Aorta (tissue), 5 donors: Measurements from ENCODE around the gene HSP90AA1. TPM values are rescaled to one million over a fixed set of nuclear protein-coding genes. Genes with fewer than 3 reads are reported as not detected.
"Not testable (repeated sequence)": the region's sequence is repeated elsewhere in the genome, so short reads cannot be mapped to it uniquely, and the experiment has no call there.

Experiments used
- ATAC-seq: fragments of 200-7000 bp; cut with Tn5 transposase; one replicate; pipeline ENCODE4 v1.9.1; 2022; ENCODE audit warnings: moderate library complexity; ENCODE audit not compliant: low FRiP score
- DNase-seq, 2 donors: peaks; one replicate each; pipeline ENCODE4 v3.0.0-alpha.2; 2020
- H3K27ac ChIP-seq, 2 donors: one replicate each; pipeline ENCODE4 v1.5.1; 2013; ENCODE audit warnings: low read length in 2 of 2, mild to moderate bottlenecking in 2 of 2, moderate library complexity in 2 of 2, control low read depth in 1 of 2, inconsistent platforms in 1 of 2, low read depth in 1 of 2
- H3K27me3 ChIP-seq, 2 donors: one replicate each; pipeline ENCODE4 v1.6.1; 2013; ENCODE audit warnings: control low read depth in 1 of 2, low read length in 1 of 2, mild to moderate bottlenecking in 1 of 2, moderate library complexity in 1 of 2; ENCODE audit not compliant: insufficient read depth in 2 of 2, control insufficient read depth in 1 of 2
- H3K36me3 ChIP-seq, 2 donors: one replicate each; pipeline ENCODE4 v1.6.1; 2013; ENCODE audit warnings: control low read depth in 1 of 2, low read length in 1 of 2, mild to moderate bottlenecking in 1 of 2; ENCODE audit not compliant: insufficient read depth in 2 of 2, control insufficient read depth in 1 of 2
- H3K4me1 ChIP-seq, 2 donors: one replicate each; pipeline ENCODE4 v1.6.1; 2013; ENCODE audit warnings: low read length in 2 of 2, control low read depth in 1 of 2, mild to moderate bottlenecking in 1 of 2, moderate library complexity in 1 of 2; ENCODE audit not compliant: insufficient read depth in 2 of 2, control insufficient read depth in 1 of 2
- H3K4me3 ChIP-seq, 2 donors: one replicate each; pipeline ENCODE4 v1.5.1; 2013; ENCODE audit warnings: low read length in 2 of 2, control low read depth in 1 of 2, mild to moderate bottlenecking in 1 of 2
- H3K9me3 ChIP-seq: one replicate; pipeline ENCODE4 v1.6.1; 2013; ENCODE audit warnings: mild to moderate bottlenecking, low read length; ENCODE audit not compliant: control insufficient read depth
- WGBS, 2 donors: extraction: QIAGEN DNeasy Blood & Tissue Kit; methylation state at CpG; one replicate each; pipeline ENCODE4 v1.1.7; 2013; 5-methylcytosine and 5-hydroxymethylcytosine counted together
- intact Hi-C, 2 donors: fragments of 100-400 bp; cut with DNase I; formaldehyde crosslinking; loops; one replicate each; pipeline versions ENCODE4 v1.14.2 to v1.15.0; 2022
- polyA plus RNA-seq, 2 donors: library from polyadenylated mRNA; stranded (reverse); fragments of 200-250 nt; gene quantifications; one replicate each; pipeline ENCODE4 v1.2.3, GENCODE V29; 2013
- total RNA-seq, 2 donors: library from RNA; stranded (reverse); fragmentation: NEBNext Ultra II Directional; extraction: Animal tissue kit (Norgen Biotek cat#: 25700); gene quantifications; one replicate each; pipeline ENCODE4 v1.2.1, GENCODE V29; 2021
- donor health status: healthy with polysubstance abuse.
- donor health status: Bipolar disorder and iron deficiency.
- donor health status: DM: no; HTN: no; CAD: no.
- donor health status: DM: no; HTN: no; CAD: no.
- donor health status: DM: yes; HTN: yes; CAD: no.

The HSP90AA1 gene
- total and polyA plus RNA-seq, 4 donors = 189 to 379 (median 263) TPM

DNA sequence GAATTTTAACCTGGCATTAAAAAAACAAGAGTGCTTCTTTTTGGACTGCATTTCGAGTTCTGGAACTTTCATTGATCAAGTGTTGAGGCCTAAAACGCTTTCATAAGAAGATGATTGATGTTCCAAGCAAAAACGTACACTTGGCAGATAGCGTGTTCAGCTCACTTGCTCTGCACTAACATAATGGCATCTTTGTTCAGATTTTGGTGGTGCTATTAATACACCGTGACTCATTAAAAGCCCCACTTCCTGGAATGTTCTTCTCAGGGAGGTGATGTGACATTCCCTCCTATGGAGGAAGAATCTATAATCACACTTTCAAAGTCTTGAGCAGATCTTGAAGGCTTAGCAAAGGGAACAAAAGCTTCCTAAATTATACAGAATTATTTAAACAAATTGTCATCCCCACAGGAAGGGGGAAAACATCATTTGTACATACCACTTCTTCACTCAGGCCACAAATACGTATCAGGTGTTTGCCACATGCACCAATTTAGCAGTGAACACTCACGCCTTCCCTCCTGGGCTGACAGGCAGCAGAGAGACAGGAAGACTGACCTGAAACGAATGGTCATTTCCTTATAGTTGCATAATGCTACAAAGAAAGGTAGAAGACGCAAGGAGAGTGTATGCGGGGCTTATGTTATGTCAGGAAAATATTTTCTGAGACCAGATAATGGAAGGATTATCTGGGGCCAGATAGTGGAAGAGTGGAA, 15.4 kb downstream of the HSP90AA1 start:
- no peak overlapping the region for H3K4me3 ChIP-seq
- no peaks in the 10 kb centered on the region for H3K4me1 ChIP-seq
- intact Hi-C loops = no loop called here
- no peak overlapping the region for H3K27ac ChIP-seq
- H3K27me3 ChIP-seq = no peaks in the 10 kb centered on the region
- DNase-seq (no peak), ATAC-seq (no peak)
- WGBS, 2 donors = 40 to 43% methylated on average over 10 of the region's 10 CpGs
- no peaks in the 10 kb centered on the region for H3K36me3 ChIP-seq
- H3K9me3 ChIP-seq = no peaks in the 10 kb centered on the region

DNA sequence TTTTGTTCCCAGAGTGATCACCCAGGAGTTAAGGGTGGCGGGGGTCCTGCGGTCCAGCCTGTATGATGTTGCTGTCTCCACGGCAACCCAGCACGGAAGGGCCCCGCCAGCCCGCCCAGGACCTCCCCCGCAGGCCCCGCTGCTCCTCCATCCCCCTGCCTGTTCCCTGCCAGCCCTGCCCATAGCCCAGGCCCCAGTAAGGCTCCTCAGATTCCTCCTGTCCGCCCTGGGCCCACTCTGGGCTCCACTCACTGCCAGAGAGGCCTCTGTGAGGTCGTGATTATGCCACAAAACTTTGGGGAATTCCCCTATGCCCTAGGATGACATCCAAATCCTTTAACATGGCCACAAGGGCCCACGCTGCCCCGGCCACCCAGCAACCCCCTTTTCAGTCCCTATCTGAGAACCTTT, 20.8 kb downstream of the HSP90AA1 start:
- no peak overlapping the region for H3K4me3 ChIP-seq
- DNase-seq = peak in 1 of 2 donors; percentile 65
- no peaks in the 10 kb centered on the region for H3K27me3 ChIP-seq
- 83 to 85% methylated on average over 12 of the region's 12 CpGs for WGBS, 2 donors
- no peak for ATAC-seq
- no peaks in the 10 kb centered on the region for H3K4me1 ChIP-seq
- H3K27ac ChIP-seq = no peak overlapping the region
- H3K9me3 ChIP-seq = no peaks in the 10 kb centered on the region
- no peaks in the 10 kb centered on the region for H3K36me3 ChIP-seq
- intact Hi-C loops = no loop called here

DNA sequence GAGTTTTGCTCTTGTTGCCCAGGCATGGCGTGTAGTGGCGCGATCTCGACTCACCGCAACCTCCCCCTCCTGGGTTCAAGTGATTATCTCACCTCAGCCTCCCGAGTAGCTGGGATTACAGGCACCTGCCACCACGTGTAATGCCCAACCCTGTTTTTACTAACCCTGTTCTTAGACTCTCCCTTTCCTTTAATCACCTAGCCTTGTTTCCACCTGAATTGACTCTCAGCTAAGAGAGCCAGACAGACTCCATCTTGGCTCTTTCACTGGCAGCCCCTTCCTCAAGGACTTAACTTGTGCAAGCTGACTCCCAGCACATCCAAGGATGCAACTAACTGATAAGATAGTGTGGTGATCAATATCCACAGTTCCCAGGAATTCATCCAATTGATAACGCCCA, 22.3 kb downstream of the HSP90AA1 start:
- H3K27ac ChIP-seq, H3K4me3 ChIP-seq, H3K9me3 ChIP-seq, intact Hi-C loops, H3K4me1 ChIP-seq, H3K27me3 ChIP-seq, H3K36me3 ChIP-seq, ATAC-seq: not testable (repeated sequence)
- peak in 1 of 2 donors; percentile 30 for DNase-seq
- 93 to 96% methylated on average over 8 of the region's 8 CpGs for WGBS, 2 donors

DNA sequence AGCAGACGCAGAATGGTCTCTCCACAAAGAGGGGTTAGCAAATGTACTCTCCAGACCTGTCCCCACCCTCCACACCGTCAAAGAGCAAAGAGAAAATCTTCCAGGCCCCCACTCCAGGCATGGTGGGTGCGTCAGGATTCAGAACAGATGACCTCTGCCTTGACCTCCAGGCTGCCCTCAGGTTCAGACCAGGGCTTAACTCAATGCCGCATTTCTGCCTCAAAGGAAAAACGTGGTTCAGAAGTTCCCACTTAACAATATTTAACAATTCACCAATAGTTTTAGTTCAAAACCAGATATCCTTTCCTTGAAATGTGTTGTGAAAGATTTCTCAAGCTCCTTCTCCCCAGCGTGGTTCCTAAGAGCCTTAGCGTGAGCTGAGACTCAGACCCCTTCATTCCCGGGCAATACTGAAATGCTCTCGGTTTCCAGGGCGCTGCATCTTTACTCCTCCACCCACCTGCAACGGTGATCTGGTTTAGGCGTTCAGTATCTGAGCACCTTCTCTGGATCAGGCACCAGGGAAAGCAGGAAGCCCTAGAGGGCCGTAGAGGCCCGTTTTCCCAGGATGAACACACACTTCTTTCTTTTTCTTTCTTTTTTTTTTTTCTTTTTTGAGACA, 22.9 kb downstream of the HSP90AA1 start:
- H3K4me1 ChIP-seq = no peaks in the 10 kb centered on the region
- peak in 1 of 2 donors; percentile 36 for DNase-seq
- H3K27me3 ChIP-seq = no peaks in the 10 kb centered on the region
- intact Hi-C loops = loop anchor here in 1 of 2 donors (1.0 kb wide), 1 partner anchor 32 kb away; no protein-coding TSS in a partner anchor
- WGBS, 2 donors = 71 to 74% methylated on average over 14 of the region's 14 CpGs
- H3K9me3 ChIP-seq = no peaks in the 10 kb centered on the region
- no peaks in the 10 kb centered on the region for H3K36me3 ChIP-seq
- no peak overlapping the region for H3K4me3 ChIP-seq
- ATAC-seq = no peak
- no peak overlapping the region for H3K27ac ChIP-seq

DNA sequence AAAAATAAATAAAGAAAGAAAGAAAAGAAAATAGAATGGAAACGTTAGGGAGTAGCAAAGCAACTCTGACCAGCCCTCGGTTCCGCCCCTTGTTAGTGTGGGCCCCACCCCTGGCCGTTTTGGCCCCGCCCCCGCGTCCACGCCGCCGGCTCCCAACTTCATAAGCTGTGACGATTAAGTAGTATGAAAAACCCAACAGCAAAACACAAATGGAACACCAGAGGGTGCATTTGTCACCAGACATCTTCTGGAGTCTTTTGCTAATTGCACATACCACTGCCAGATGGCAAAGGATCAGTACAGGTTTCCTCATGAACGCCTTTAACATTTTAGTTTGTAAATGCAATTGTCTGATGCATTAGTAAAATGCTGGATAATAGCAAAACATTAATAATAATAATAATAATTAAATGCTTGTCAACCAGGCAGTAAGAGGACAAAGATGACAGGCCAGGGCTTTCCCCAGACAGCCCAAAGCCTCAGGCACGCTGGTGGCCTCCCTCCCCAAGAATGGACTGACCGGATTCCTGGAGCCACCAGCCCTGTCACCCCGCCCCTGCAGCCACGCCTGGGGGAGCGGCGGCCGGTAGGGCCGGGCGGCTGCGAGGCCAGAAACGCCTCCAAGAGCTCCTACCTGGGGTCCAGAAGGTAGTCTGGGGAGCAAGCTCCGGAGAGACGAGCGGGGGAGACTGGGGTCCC, 23.6 kb downstream of the HSP90AA1 start:
- no peaks in the 10 kb centered on the region for H3K4me1 ChIP-seq
- intact Hi-C loops = loop anchor here in 1 of 2 donors (1.0 kb wide), 1 partner anchor 33 kb away; no protein-coding TSS in a partner anchor
- no peaks in the 10 kb centered on the region for H3K27me3 ChIP-seq
- 18 to 20% methylated on average over 26 of the region's 26 CpGs for WGBS, 2 donors
- H3K9me3 ChIP-seq = no peaks in the 10 kb centered on the region
- no peak overlapping the region for H3K27ac ChIP-seq
- DNase-seq (peak; percentile 91 to 95), ATAC-seq (peak; percentile 90)
- H3K4me3 ChIP-seq = no peak overlapping the region
- H3K36me3 ChIP-seq = no peaks in the 10 kb centered on the region

DNA sequence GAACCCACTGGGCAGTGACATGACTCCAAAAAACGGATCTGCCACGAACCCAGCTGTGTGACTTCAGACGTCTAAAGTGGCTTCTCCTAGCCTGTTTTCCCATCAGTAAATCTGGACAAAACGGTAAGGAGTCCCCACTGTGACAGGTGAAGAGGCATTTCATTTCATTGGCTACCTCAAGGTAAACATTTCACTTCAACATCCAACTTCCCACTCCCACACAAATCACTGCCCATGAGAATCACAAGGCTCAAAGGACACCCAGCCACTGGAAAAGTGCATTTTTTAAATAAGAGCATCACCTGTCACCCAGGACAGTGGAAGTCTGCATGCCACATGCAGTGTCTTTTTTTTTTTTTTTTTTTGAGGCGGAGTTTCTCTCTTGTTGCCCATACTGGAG, 27.9 kb downstream of the HSP90AA1 start:
- intact Hi-C loops = no loop called here
- peak in 1 of 2 donors; percentile 35 for DNase-seq

DNA sequence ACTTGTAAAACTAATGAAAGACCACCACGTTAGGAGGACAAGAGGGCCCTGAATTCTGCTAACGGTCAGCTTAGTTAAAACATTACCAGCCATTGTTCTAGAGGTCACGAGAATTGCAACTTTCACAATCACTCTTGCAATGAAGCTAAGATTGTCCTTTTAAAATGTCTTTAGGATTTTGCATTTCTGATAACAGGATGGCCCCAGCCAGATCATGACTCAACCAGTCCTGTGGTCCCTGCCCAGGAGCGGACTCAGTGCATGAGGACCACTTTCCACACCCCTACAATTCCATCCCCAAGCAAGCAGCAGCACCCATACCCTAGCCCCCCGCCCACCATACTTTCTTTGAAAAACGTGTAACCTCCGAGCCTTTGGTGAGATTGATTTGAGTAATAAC, 28.7 kb downstream of the HSP90AA1 start:
- Histone ChIP-seq H3K9me3 (no peaks in the 10 kb centered on the region), H3K4me3 (no peak overlapping the region), H3K27me3 (no peaks in the 10 kb centered on the region), H3K36me3 (no peaks in the 10 kb centered on the region), H3K4me1 (no peaks in the 10 kb centered on the region), H3K27ac (no peak overlapping the region)
- DNase-seq (no peak), ATAC-seq (no peak)
- intact Hi-C loops = no loop called here
- 60 to 63% methylated on average over 7 of the region's 7 CpGs for WGBS, 2 donors

More for the DNA sequence above, 27.9 kb downstream of the HSP90AA1 start:
- Histone ChIP-seq H3K4me3 (no peak overlapping the region), H3K36me3 (no peaks in the 10 kb centered on the region), H3K27me3 (no peaks in the 10 kb centered on the region), H3K9me3 (no peaks in the 10 kb centered on the region), H3K4me1 (no peaks in the 10 kb centered on the region), H3K27ac (no peak overlapping the region)
- 53 to 60% methylated on average over 5 of the region's 5 CpGs for WGBS, 2 donors
- ATAC-seq = no peak

DNA sequence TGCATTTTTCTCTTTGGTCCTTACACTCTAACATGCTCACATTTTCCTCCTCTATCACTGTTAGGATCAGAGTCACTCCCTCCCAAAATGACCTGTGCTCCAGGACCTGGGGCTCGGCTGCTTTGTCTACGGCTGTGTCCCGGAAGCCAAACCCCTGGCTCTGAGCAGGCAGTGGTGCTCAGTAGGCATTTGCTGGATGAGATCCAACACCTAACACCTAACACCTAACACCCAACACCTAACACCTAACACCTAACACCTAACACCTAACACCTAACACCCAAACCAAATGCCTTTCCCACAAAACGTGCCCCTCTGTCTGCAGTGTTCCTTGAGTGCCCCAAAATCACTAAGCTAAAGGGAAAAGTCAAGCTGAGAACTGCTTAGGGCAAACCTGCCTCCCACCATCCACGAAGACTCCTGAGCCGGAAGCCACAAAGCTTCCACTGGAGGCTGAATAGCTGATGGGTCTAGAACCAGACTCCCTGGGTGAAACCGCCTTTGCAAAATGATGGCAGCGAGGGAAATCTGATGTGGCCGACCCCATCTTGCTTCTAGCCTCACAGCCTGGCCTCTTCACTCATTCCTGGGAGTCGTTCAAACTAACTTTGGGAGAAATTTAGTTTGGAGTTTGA, 29.2 kb downstream of the HSP90AA1 start:
- WGBS, 2 donors = 38 to 49% methylated on average over 10 of the region's 10 CpGs

More for the DNA sequence above, 29.2 kb downstream of the HSP90AA1 start:
- ATAC-seq = no peak
- no peaks in the 10 kb centered on the region for H3K36me3 ChIP-seq
- H3K4me3 ChIP-seq = no peak overlapping the region
- no peaks in the 10 kb centered on the region for H3K9me3 ChIP-seq
- intact Hi-C loops = no loop called here
- H3K4me1 ChIP-seq = no peaks in the 10 kb centered on the region
- no peak overlapping the region for H3K27ac ChIP-seq
- H3K27me3 ChIP-seq = no peaks in the 10 kb centered on the region
- no peak for DNase-seq
